Measurements from ENCODE around the gene TIMMDC1.
"Not testable (repeated sequence)": the region's sequence is repeated elsewhere in the genome, so short reads cannot be mapped to it uniquely, and the experiment has no call there.

The TIMMDC1 gene

DNA sequence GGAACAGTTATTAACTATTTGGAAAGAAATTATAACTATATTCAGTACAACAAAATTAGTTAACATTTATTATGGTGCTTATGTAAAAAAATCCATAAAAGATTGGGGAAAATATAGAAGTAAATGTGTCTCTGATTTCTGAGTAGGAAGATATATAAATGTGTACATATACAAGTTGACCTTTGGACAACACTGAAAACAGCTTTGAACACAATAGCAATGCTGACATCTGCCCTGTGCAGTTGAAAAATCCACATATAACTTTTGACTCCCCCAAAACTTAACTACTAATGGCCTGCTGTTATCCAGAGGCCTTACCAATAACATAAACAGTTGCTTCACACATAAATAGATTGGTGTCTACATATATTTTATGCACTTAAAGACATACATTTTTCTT is 12.3 kb downstream of the TIMMDC1 start:
- DNase-seq (ENCODE audit: low spot score) = no peak

DNA sequence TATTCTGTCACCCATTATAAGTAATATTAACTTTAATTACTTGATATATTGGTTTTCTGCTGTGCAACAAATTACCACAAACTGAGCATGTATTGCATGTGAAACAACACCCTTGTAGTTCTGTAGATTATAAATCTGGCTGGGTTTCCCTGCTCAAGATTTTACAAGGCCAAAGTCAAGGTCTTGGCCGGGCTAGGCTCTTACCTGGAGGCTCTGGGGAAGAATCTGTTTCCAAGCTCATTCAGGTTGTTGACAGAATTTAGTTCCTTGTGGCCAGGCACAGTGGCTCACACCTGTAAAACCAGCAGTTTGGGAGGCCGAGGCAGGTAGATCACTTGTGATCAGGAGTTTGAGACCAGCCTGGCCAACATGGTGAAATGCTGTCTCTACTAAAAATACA is 16.3 kb downstream of the TIMMDC1 start:
- no peak for DNase-seq (ENCODE audit: low spot score)

DNA sequence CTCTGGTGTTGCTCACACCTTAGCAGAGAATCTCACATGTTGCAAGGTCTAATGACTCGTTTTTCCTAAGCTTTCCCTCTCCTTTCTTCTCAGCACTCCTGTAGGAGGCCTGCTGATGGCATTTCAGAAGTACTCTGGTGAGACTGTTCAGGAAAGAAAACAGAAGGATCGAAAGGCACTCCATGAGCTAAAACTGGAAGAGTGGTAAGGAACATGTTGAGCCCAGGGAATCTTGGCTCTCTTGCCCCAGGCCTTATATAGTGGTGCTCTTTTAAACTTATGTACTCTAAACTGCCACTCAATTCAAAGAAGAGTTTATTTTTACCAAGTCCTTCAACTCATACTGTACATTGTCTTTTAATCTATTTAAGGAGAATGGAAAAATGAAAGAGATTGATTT is 18.8 kb downstream of the TIMMDC1 start:
- no peak for DNase-seq (ENCODE audit: low spot score)

DNA sequence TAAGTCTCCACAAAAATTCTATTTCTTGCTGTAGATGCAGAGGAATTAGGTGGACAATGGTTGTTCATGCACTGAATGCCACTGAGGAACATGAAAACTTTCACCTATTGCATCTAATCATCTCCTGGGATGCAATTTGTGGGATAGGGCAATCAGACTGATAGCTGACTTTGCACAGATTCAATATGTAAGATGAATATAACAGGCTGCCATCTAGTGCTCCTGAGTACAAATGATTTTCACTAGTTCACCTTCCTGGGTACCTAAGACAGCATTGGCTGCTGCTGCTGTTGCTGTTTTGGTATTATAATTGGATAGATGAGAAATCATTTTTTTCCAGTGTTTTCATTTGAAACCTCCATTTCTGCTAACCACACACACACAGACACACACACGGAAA is 19.7 kb downstream of the TIMMDC1 start:
- no peak for DNase-seq (ENCODE audit: low spot score)

DNA sequence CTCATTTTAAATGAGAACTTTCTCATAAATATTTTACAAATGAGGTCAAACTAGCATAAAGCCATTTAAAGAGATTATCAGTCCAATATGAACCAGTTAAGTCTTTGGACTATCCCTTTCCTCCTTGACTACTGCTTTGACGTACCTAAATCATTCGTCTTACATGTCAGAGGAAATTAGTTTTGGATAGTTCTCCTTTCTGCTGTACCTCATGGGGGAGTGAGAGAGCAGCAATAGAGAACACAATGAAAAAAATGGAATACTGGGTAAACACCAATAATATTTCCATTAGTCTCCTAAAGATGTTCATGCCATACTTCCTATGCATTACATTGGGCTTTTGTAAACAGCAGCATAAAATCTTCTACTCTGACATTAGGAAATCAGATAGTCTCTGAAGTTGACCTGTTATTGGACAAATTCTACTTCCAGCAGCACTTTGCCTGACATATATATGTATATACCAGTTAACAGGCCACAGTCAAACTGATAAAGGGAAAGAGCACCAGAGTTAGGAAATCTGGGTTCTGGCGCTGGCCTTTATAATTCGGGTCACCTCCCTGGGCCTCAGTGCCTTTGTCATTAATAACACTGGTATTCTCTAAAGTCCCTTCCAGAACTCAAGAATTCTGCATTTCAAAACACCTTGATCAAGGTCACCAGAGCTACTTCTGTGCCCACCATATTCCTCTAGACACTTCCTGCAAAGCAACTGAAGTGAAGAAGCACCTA is 26.8 kb downstream of the TIMMDC1 start:
- DNase-seq (ENCODE audit: low spot score) = no peak

DNA sequence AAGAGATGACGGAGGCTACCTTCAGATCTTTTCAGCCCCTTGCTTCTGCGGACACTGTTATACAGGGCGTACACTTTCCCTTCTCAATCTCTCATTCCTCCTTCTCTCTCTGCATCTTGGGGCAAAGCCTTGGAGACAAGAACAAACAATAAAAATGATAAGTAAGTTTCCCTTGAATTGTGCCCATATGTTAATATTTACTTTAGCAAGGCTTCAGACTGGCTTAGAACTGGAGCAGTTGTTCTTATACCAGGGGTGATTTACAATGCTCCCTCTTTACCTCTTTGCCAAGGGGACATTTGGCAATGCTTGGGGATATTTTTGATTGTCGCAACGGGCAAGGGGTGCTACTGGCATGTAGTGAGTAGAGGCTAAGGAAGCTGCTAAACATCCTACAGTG is 29.4 kb downstream of the TIMMDC1 start:
- DNase-seq (ENCODE audit: low spot score) = no peak

DNA sequence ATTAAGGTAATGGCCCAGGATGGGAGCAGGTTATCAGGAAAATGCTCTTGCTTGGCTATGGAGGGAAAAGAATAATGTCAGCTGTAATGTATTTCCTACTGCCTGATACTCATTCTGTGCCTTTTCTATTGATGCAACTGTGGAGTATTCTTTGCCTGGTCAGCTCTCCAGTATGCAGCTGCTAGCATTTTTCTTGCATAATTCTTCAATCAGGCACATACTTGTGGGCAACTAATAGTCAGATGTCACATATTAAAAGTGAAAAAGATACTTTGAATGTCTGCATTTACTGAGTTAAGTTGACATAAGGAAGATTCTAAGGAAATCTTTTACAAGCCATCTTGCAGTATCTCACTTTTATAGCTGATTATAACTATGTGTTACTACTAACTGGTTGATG is 31.5 kb downstream of the TIMMDC1 start:
- DNase-seq (ENCODE audit: low spot score) = no peak

DNA sequence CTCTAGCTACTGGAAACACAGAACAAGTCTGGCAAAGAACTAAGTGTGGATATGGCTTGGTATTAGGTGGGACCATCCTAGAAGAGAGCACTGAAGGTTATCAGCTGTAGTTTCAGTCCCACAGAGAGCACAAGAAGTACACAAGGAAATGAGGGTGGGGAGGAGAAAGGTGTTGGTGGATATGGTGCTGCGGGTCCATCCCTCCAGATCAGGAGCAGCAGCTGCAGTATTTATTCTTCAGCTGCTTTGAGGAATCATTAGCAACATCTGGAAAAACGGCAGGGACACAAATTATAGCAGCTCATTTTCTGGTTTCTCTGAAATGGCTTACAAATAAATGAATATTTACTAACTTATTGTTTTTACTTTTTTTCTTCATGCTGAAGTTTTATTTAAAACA is 32.1 kb downstream of the TIMMDC1 start:
- DNase-seq (ENCODE audit: low spot score) = no peak

DNA sequence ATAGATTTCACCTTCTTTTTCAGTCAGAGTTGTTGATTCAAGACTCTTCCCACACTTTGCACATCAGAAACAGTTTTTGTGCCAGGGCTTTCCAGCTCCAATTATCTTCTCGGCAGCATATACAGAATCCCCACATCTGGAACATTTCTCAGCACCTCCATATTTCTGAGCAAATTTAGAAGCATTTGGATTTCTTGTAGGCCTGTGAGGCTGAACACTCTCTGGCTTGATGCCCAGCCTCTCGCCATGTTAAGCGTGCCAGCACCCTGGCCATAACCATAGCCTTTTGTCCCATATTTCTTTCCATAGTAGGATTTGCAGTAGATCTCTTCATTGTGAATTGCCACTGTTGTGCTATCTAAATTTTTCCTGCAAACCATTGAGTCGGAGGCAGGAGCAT is 32.8 kb downstream of the TIMMDC1 start:
- DNase-seq (ENCODE audit: low spot score) = no peak

DNA sequence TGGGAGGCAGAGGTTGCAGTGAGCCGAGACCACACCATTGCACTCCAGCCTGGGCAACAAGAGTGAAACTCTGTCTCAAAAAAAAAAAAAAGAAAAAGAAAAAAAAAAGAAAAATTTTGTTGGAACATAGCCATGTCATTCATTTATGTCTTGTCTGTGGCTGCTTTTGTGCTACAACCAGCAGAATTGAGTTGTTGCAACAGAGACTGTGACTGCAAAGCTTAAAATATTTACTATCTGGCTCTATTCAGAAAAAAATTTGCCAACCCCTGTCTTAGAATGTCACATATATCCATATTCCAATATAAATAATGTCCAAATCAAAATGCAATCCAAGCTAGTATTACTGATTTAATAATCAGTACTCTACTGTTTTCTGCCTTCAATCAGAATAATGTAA is 35.9 kb downstream of the TIMMDC1 start:
- DNase-seq (ENCODE audit: low spot score) = no peak

DNA sequence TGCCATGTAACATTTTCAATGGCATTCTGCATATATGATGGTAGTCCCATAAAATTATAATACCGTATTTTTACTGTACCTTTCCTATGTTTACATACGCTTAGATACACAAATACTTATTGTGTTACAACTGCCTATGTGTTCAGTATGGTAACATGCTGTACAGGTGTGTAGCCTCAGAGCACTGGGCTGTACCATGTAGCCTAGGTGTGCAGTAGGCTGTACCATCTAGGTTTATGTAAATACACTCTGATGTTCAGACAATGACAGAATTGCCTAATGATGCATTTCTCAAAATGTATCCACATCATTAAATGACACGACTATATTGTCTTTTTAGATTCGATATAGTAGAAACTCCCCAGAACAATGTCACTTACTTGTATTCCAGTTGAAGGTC is 38.4 kb downstream of the TIMMDC1 start:
- DNase-seq (ENCODE audit: low spot score) = no peak

DNA sequence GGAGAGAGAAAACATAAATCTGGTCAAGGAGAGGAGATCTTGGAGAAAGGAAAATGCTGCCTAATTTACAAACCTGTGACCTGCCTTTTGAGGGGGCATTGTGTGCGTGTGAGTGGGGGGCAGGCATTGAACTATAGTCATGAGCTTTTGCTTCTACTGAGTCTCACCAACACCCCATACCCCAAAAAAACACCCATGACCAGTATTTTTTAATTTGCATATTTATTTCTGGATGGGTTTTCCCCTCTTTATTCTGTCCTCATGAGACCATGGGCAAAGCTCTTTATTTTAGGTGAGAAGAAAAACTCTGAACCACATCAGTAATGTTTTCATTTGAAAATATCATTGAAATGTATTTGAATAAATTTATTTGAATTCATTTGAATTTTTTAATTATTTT is 40.4 kb downstream of the TIMMDC1 start:
- DNase-seq (ENCODE audit: low spot score) = no peak

DNA sequence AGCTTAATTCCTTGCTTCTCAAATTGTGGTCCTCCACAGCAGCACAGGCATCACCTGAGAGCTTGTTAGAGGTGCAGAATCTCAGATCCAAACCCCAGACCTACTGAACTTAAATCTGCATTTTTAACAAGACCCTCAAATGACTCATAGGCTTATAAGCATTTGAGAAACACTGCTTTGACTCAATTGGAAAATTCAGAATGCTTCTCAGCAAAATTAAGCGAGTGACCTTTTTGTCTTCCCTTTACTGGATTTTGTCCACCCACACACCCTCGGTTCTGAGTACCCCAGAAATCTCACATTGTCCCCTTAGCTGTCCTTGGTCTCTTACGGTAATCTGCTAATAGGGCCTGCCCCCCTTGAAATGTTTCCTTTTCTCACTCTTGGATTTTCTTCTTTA is 43.2 kb downstream of the TIMMDC1 start:
- DNase-seq (ENCODE audit: low spot score) = no peak

DNA sequence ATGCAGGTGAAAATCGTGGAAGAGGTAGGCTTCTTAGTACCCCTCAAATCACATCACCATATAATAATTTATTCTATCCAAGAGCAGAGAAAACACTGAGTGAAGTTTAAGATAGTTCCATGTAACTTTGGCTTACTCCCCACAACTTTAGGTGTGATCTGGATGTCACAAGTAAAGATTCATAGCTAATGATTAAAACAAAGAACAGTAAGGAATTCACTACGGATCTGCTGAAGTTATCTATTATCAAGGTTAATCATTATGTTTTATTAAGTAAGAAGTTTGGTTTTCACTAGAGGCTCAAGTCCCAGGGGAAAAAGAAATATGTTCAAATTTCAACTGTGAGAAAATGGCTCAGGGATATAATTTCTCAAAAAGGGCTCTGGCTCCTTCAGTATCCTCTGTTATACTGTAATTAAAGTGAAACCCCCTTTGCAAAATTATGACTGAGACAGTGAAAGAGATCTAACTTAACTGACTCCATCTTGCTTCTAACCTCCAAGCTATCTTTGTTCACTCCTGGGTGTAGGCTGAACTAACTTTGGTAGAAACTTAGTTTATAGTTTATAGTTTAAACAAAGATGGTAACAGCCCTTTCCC is 43.9 kb downstream of the TIMMDC1 start:
- DNase-seq (ENCODE audit: low spot score) = no peak

DNA sequence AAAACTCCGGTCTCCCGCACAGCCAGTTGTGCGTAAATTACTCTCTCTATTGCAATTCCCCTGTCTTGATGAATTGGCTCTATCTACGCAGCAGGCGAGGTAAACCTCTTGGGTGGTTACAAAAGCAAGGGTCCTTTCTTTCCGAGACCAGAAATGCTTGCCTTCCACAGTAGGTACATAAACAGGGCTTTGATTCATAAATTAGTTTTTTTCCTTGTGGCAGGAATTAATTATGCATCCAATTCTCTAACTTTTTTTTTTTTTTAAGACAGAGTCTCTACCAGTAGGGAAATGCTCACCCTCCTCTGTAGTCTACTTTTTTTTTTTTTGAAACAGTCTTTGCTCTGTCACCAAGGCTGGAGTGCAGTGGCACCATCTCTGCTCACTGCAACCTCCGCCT is 44.8 kb downstream of the TIMMDC1 start:
- DNase-seq (ENCODE audit: low spot score) = no peak

DNA sequence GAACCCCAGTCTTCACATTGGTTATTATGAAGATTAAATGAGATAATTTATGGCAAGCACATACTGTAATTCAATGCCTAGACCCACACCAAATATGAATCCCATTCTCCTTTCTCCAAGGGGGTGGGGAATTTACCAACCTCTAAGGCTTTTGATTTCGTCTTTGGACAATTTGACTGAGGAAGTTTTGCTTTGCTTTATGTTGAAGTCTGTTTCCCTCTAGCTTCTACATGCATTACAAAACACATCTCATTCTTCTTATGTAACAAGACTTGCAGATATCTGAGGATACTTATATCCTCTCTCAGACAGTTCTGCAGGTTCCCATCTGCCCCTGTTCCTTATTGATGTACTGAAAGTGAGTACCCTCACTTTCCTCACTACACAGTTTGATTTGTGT is 48.9 kb downstream of the TIMMDC1 start:
- no peak for DNase-seq (ENCODE audit: low spot score)

DNA sequence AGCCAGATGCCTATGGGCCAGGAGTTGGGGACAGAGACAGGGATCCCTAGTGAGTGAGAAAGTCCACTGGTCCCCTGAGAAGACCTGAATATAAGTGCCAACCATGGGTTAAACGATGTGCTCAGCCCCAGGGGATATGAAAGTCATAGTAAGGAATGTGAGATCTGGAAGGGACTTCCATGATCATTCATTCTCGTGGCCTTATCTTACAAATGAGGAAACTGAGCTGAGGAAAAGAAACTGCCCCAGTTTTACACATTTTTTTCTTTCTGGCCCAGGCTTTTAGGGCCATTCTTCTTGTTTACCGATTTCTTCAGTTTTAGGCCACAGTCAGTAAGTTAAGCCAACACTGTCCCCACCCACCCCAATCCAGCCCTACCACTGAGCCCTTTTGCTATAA is 50.0 kb downstream of the TIMMDC1 start:
- DNase-seq (ENCODE audit: low spot score) = no peak

DNA sequence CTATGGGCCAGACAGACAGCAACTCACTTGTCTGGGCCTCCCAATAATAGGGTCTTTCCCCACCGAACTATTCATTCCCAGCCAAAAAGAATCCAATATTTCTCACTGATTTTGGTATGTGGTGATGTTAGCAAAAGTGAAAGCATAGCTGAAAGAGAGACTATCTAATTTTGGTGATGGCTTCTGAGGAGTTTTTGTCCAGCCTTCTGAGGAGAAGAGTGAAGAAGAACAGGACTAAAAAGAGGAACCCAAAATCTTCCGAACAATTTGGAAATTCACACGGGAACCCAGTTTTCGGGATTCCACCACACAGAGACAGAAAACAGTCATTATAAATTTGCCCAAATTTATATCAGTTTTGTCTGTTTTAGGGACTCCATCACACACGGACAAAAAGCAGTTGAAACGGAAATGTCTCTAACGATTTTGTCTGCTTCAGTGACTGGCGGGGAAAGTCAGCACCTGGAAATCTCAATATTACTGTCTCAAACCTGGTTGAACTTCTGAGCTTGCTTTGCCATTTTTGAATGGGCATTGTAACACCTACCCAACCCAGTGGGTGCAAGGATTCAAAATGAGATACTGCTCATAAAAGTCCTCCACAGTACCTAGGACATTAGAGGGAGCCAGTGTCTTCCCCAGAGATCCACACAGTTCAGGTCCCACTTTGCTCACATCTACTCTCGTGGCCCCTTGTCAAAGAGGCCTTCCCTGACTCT is 52.0 kb downstream of the TIMMDC1 start:
- DNase-seq (ENCODE audit: low spot score) = no peak

DNA sequence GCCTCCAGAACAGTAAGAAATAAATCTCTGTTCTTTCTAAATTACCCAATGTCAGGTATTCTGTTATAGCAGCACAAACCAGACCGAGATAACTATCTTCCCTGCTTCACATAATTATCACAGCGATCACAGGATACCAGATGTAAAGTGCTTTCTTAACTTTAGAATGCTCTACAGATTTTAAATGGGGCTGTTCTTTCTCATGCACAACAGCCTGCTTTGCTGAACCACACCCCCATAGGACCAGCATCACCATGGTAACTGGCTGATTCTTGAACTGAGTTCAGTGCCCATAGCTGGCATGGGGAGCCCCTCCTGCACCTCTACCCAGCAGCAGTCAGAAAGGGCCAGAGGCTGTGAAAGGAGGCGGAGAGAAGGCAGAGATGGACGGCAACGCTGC is 53.3 kb downstream of the TIMMDC1 start:
- no peak for DNase-seq (ENCODE audit: low spot score)

DNA sequence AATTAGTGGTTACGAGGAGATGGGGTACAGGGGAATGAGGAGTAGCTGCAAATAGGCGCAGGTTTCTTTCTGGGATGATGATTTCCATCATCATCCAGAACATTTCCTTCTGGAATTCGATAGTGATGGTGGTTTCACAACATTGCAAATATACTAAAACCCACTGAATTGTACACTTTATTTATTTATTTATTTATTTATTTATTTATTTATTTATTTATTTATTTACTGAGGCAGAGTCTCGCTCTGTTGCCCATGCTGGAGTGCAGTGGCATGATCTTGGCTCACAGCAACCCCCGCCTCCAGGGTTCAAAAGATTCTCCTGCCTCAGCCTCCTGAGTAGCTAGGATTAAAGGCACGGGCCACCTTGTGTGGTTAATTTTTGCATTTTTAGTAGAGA is 54.6 kb downstream of the TIMMDC1 start:
- not testable (repeated sequence) for DNase-seq (ENCODE audit: low spot score)

DNA sequence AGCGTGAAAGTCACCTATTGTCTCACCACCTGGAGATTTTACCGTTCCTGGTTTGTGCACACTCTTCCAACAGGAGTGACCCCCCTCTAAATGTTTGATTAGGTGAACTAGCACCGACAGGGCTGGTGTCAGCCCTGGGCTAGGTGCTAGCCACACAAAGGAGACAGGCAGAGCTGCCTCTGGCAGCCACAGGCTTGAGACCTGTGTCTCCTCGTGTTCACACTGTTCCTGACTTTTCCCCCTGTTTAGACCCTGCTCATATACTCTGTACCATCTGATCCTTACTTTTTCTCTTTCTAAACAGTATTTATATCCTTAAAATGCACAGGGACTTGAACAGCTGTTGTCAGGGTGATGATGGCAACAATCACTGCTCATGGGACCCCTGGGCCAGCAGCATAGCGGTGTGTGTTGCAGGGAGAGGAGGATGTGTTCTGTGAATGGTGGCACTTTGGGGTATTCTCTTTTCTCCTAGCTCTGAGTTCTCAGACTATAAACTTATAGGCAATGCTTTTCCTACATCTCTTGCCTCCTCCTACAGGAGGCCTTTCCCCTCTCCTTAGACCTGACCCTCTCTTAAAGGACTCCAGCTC is 55.6 kb downstream of the TIMMDC1 start:
- DNase-seq (ENCODE audit: low spot score) = no peak

DNA sequence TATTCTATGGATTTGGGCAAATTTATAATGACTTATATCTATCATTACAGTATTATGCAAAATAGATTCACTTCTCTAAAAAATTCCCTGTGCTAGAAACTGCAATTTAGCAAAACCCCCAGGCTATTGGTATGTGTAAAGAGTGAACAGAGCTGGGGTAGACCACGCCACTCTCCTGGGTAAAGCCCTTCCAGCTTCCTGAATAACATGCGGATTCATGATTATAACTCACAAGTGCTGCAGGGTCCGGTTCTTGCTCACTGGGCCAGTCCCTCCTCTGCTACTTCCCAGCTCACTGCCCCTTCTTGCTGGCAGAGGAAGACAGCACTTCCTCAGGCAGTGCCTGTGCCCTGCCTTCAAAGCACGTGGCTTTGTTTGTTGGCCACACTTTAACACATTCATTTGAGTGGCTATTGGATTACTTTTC is 57.0 kb downstream of the TIMMDC1 start:
- DNase-seq (ENCODE audit: low spot score) = no peak

DNA sequence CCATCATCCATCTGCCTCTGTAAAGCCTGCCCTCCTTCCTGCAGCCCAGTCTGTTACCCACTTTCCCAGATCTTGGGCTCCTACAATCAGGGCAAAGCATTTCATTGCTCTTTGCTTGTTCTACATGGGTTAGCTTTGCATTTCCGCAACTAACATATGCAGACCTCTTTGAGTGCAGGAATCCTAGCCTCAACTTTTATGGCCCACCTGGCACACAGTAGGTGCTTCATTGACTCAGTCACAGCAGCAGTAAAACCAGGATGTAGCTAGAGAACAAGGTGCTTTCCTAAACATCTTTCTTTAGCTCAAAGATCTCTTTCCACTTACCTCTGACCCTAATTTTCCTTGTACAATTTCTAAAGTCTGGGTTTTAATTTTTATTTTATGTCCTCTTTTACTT is 57.6 kb downstream of the TIMMDC1 start:
- DNase-seq (ENCODE audit: low spot score) = no peak
